GM12873 (cell line): ENCODE measurements around the gene PCGF3.

Experiments used
- TF ChIP-seq, protein P1 (sequence below): IDR thresholded peaks from 2 replicates; pipeline ENCODE4 v1.5.1; 2012; ENCODE audit warnings: low read depth, mild to moderate bottlenecking, moderate library complexity, low read length, control low read depth; ENCODE audit not compliant: insufficient read depth; ENCODE audit errors: missing control alignments

PCGF3 gene

DNA sequence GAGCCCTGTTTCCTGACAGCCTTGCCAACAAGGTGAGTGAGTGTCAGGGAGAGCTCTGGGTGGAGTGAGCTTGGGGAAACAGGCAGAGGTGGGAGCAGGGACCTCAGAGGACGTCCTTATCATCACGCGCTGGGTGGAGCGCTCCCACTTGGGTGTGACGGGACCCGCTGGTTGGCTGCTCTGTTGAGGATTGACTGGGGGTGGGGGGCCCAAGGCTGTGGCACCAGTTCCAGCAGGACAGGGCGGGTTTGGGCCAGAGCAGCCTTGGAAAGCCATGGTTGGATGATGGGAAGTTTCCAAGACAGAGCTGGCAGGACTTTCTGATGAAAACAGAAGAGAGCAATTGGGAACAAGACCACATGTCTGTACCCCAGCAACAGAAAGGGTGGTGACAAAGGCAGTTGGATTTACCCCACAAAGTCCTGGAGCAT lies 3.0 kb upstream of the PCGF3 start:
- TF ChIP-seq, protein P1, sequence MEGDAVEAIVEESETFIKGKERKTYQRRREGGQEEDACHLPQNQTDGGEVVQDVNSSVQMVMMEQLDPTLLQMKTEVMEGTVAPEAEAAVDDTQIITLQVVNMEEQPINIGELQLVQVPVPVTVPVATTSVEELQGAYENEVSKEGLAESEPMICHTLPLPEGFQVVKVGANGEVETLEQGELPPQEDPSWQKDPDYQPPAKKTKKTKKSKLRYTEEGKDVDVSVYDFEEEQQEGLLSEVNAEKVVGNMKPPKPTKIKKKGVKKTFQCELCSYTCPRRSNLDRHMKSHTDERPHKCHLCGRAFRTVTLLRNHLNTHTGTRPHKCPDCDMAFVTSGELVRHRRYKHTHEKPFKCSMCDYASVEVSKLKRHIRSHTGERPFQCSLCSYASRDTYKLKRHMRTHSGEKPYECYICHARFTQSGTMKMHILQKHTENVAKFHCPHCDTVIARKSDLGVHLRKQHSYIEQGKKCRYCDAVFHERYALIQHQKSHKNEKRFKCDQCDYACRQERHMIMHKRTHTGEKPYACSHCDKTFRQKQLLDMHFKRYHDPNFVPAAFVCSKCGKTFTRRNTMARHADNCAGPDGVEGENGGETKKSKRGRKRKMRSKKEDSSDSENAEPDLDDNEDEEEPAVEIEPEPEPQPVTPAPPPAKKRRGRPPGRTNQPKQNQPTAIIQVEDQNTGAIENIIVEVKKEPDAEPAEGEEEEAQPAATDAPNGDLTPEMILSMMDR, result no peak

DNA sequence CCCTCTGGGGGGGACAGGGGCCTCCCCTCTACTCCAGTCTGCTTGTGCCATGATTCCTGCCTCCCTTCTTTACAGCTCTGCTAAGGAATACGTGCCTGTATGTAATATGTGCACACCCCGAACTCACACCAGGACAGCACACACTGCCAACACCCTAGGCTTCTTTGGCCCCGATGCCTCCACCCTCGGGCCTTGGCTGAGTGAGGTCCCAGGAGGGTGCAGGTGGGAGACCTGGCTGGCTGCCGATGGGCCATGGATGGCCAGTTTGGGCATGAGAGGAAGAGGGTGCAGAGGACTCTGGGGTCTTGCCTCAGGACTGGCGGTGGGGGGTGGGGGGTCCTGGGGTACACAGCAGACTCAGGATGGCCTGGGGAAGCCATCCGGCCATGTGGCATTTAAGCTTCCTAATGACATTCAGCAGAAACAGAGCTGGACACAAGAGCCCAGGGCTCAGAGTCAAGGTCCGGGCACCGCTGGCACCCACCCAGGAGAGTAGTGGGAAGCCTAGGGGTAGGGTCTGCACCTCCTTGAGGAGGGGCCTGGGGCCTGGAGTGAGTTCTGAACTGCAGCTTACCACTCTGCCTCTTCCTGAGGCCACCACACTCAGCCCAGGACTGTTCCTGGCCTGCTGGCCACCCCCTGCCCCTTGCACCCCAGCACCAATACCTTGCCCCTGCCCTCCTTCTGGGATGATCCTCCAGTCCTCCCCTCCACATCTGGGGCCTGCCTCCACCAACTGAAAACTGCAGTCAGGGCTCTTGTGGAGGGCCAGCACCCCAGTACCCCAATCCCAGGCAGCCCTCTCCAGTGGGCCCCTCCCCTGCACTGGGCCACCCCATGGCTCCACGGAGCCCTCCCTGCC lies 2.1 kb upstream of the PCGF3 start:
- TF ChIP-seq, protein P1, result no peak

DNA sequence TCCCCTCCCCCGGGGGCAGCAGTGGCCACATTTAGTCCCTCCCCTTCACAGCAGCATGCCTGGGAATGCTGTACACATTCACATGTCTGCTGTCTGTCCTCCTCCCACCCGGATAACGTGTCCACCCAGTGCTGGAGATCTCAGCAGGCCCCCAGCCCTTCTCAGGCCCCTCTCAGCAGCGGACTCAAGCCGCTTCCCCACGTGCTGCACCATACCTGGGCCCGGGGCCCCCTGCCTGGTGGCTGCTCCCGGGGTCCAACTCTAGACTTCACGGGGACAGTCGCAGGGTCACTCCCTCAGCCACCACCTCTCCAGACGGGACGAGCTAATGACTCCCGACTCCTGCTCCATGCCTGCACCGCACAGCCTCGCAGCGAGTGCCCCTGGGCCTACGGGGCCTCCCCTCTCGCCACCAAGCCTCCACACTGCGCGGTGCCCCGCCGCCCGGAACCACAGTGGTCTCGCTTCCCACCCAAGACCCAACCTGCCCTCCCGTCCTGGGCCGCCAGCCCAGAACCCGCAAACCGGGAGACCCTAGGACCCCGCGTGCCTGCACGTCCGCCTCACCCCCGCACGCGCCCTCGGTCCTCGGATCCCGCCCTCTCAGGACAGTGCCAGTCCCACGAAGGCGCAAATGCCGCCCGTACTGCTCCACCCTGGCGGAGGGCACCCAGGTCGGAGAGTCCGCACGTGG lies 1.3 kb upstream of the PCGF3 start:
- TF ChIP-seq, protein P1, result no peak

DNA sequence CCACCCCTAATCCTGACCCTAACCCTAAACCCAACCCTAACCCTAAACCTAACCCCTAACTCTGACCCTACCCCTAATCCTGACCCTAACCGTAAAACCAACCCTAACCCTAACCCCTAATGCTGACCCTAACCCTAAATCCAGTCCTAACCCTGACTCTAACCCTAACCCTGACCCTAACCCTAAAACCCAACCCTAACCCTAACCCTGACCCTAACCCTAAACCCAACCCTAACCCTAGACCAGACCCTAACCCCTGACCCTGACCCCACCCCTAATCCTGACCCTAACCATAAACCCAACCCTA lies 708 bp upstream of the PCGF3 start:
- TF ChIP-seq, protein P1, result no peak

DNA sequence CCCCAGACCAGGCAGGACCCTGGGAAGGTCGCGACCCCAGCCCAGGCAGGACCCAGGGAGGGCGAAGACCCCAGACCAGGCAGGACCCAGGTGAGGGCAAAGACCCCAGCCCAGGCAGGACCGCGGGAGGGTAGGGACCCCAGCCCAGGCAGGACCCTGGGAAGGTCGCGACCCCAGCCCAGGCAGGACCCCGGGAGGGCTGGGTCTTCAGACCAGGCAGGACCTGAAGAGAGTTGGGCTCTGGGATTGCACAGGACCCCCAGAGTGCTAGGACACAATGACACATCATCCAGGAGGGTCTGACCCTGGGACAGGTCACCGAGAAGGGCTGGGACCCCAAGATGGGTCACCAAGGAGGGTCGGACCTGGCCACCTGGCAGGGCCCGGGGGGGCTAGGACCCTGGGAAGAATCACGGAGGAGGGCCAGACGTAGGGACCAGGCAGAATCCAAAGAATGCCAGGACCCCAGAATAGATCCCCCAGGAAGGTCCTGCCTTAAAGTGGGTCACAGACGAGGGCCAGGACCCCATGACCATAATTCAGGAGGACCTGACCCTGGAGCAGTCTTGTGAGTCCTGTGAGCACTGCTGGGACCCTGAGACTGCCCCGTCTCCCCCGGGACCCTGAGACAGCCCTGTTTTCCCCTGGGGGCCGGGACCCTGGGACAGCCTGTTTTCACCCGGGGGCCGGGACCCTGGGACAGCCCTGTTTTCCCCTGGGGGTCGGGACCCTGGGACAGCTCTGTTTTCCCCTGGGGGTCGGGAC lies 1.4 kb downstream of the PCGF3 start:
- TF ChIP-seq, protein P1, result no peak

DNA sequence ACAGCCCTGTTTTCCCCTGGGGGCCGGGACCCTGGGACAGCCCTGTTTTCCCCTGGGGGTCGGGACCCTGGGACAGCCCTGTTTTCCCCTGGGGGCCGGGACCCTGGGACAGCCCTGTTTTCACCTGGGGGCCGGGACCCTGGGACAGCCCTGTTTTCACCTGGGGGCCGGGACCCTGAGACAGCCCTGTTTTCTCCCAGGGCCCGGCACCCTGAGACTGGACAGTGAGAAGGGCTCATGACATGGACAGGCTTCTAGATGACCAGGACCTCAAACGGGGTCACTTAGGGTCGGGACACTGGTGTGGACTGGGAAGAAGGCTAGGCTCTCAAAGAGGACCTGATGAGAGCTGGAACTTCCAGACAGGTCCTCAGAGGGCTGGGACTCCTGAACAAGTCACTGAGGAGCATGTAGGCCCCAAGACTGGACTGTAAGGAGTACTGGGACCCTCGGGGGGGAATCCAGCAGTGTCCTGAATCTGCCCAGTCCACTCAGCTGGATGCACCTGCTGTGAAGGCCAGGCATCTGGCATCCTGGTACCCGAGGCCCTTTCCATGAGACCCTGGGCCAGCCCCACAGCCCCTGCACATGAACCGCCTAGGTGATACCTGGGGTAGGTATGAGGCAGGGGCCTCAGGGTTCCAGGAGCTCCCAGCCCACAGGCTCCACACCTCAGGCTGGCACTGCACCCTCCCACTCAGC lies 2.4 kb downstream of the PCGF3 start:
- TF ChIP-seq, protein P1, result no peak
